HG02938 (cell line): ENCODE measurements around the gene IRF5.
"Not testable (repeated sequence)": the region's sequence is repeated elsewhere in the genome, so short reads cannot be mapped to it uniquely, and the experiment has no call there.

Experiments used
- ATAC-seq: cut with Tn5 transposase; IDR thresholded peaks from one replicate; pipeline ENCODE4 v1.9.1; 2021; ENCODE audit warnings: mild to moderate bottlenecking, moderate library complexity; ENCODE audit not compliant: unreplicated experiment

The IRF5 gene

GRCh38 chr7:128906001-128906765 is 31.5 kb upstream of the IRF5 start:
- no peak for ATAC-seq

- ATAC-seq: no peak
These were observed 30.8 kb upstream of the IRF5 start for GRCh38 chr7:128906766-128907559.

GRCh38 chr7:128908750-128909624 is 28.7 kb upstream of the IRF5 start:
- ATAC-seq: no peak

GRCh38 chr7:128909625-128910568 is 27.8 kb upstream of the IRF5 start:
- no peak for ATAC-seq

- no peak for ATAC-seq
These were observed 27.2 kb upstream of the IRF5 start, which contains the start of gene KCP for GRCh38 chr7:128910569-128910945. Gene KCP (minus strand): TSS chr7:128910709. CDS start chr7:128910676, 33 bp downstream.

GRCh38 chr7:128911423-128912031 is 26.2 kb upstream of the IRF5 start:
- no peak for ATAC-seq

- ATAC-seq: no peak
These were observed 25.4 kb upstream of the IRF5 start for GRCh38 chr7:128912281-128912680.

GRCh38 chr7:128912709-128913495 is 24.8 kb upstream of the IRF5 start:
- not testable (repeated sequence) for ATAC-seq

GRCh38 chr7:128913870-128914565 is 23.7 kb upstream of the IRF5 start:
- ATAC-seq: no peak

GRCh38 chr7:128914566-128915151 is 23.1 kb upstream of the IRF5 start:
- peak; percentile 40 for ATAC-seq

- ATAC-seq: no peak
These were observed 22.4 kb upstream of the IRF5 start for GRCh38 chr7:128915271-128915819.

GRCh38 chr7:128915841-128916642 is 21.7 kb upstream of the IRF5 start:
- no peak for ATAC-seq

GRCh38 chr7:128916643-128916915 is 21.1 kb upstream of the IRF5 start:
- no peak for ATAC-seq

GRCh38 chr7:128917122-128917521 is 20.6 kb upstream of the IRF5 start:
- no peak for ATAC-seq

GRCh38 chr7:128918016-128918665 is 19.6 kb upstream of the IRF5 start:
- ATAC-seq: no peak

GRCh38 chr7:128919241-128919640 is 18.5 kb upstream of the IRF5 start:
- no peak for ATAC-seq
